Midbrain (tissue), 1 donor: ENCODE data around the gene CRB2.

ENCODE experiments used
- DNase-seq: peaks from one replicate; lab custom pipeline; 2025; lab: John Stamatoyannopoulos, UW

CRB2 gene

GRCh38 chr9:123348317-123348992 lies 7.5 kb upstream of the CRB2 start:
- DNase-seq: no peak

GRCh38 chr9:123349033-123349432 lies 7.0 kb upstream of the CRB2 start:
- no peak for DNase-seq

GRCh38 chr9:123349691-123350480 lies 6.1 kb upstream of the CRB2 start:
- peak; percentile 53 for DNase-seq

GRCh38 chr9:123350590-123351310 lies 5.2 kb upstream of the CRB2 start:
- DNase-seq: no peak

GRCh38 chr9:123353041-123353440 lies 3.0 kb upstream of the CRB2 start:
- DNase-seq: no peak

- peak; percentile 45 for DNase-seq
Observed at GRCh38 chr9:123353984-123354591, 1.9 kb upstream of the CRB2 start.

- peak; percentile 38 for DNase-seq
Observed at GRCh38 chr9:123354806-123355508, 1.0 kb upstream of the CRB2 start.

- peak; percentile 44 for DNase-seq
Observed at GRCh38 chr9:123356851-123357742, 1.1 kb downstream of the CRB2 start.

- no peak for DNase-seq
Observed at GRCh38 chr9:123357743-123358059, 1.7 kb downstream of the CRB2 start.

- DNase-seq: peak; percentile 81
Observed at GRCh38 chr9:123358181-123358905, 2.3 kb downstream of the CRB2 start.

GRCh38 chr9:123359106-123359505 lies 3.1 kb downstream of the CRB2 start:
- no peak for DNase-seq

- DNase-seq: no peak
Observed at GRCh38 chr9:123359546-123359945, 3.5 kb downstream of the CRB2 start.

GRCh38 chr9:123360161-123361085 lies 4.4 kb downstream of the CRB2 start:
- no peak for DNase-seq

- DNase-seq: no peak
Observed at GRCh38 chr9:123361086-123361730, 5.2 kb downstream of the CRB2 start.

- no peak for DNase-seq
Observed at GRCh38 chr9:123361731-123362510, 5.9 kb downstream of the CRB2 start.

- no peak for DNase-seq
Observed at GRCh38 chr9:123362856-123363255, 6.9 kb downstream of the CRB2 start.

- DNase-seq: peak; percentile 67
Observed at GRCh38 chr9:123364241-123364824, 8.3 kb downstream of the CRB2 start.
